ENCODE results near the gene PGA3. TPM values are rescaled to one million over a fixed set of nuclear protein-coding genes. Genes with fewer than 3 reads are reported as not detected.

PGA3 gene
- polyA plus RNA-seq, 1 of the 3 experiments (the other 2 are of a cell fraction) = not detected

- no peaks in the 10 kb centered on the region for H3K4me1 ChIP-seq (ENCODE audit: control insufficient read depth in 1 of 2, insufficient read depth in 2 of 2, low read depth in 1 of 2, low read length in 1 of 2)
- no peaks in the 10 kb centered on the region for H3F3A ChIP-seq (replicated peaks; ENCODE audit: insufficient read depth)
- no peaks in the 10 kb centered on the region for H3K79me2 ChIP-seq (ENCODE audit: insufficient read depth)
- H3K27ac ChIP-seq (ENCODE audit: low read depth in 2 of 2, low read length in 1 of 2) = no peak overlapping the region
- H3K36me3 ChIP-seq (replicated peaks in 1 of 2; ENCODE audit: control insufficient read depth in 1 of 2, insufficient read depth in 2 of 2, low read length in 1 of 2) = no peaks in the 10 kb centered on the region
- peak; percentile 45 for DNase-seq
- no peaks in the 10 kb centered on the region for H3K9me3 ChIP-seq
- H4K20me1 ChIP-seq (ENCODE audit: insufficient read depth) = no peaks in the 10 kb centered on the region
- no peaks in the 10 kb centered on the region for H3K9me2 ChIP-seq
- H3K9ac ChIP-seq = no peak overlapping the region
- H3K4me2 ChIP-seq = no peak overlapping the region
- no peak for TF ChIP-seq RFX5 (IDR thresholded peaks at IDR 0.05; ENCODE audit: low read length)
- TF ChIP-seq ZBTB33 (IDR thresholded peaks at IDR 0.05; ENCODE audit: borderline replicate concordance, low read depth) = no peak
- TF ChIP-seq FOSL2 (IDR thresholded peaks at IDR 0.05; ENCODE audit: borderline replicate concordance, low read depth) = no peak
- no peak for TF ChIP-seq ELF1 (IDR thresholded peaks at IDR 0.05)
- TF ChIP-seq PBX3 (IDR thresholded peaks at IDR 0.05) = no peak
- no peak for TF ChIP-seq CTCF (IDR thresholded peaks at IDR 0.05)
- TF ChIP-seq NFIC (IDR thresholded peaks at IDR 0.05; ENCODE audit: borderline replicate concordance) = no peak
- no peak for TF ChIP-seq RCOR1 (IDR thresholded peaks at IDR 0.05; ENCODE audit: low read length)
- TF ChIP-seq FOXM1 (IDR thresholded peaks at IDR 0.05; ENCODE audit: low read depth) = no peak
- TF ChIP-seq GABPA (IDR thresholded peaks at IDR 0.05; ENCODE audit: low read depth) = no peak
- TF ChIP-seq JUND (IDR thresholded peaks at IDR 0.05) = no peak
- TF ChIP-seq TEAD4 (IDR thresholded peaks at IDR 0.05; ENCODE audit: borderline replicate concordance, insufficient read depth) = no peak
- no peak for TF ChIP-seq NRF1 (IDR thresholded peaks at IDR 0.05; ENCODE audit: low read depth, low read length)
- TF ChIP-seq EP300 (IDR thresholded peaks at IDR 0.05; ENCODE audit: borderline replicate concordance in 1 of 2, low read depth in 1 of 2, low read length in 1 of 2) = no peak
- no peak for TF ChIP-seq SMC3 (IDR thresholded peaks at IDR 0.05; ENCODE audit: low read depth, low read length)
- TF ChIP-seq TCF12 (IDR thresholded peaks at IDR 0.05) = no peak
- no peak for TF ChIP-seq TAF1 (IDR thresholded peaks at IDR 0.05; ENCODE audit: borderline replicate concordance, low read depth, low read length)
- no peak for TF ChIP-seq CHD2 (IDR thresholded peaks at IDR 0.05; ENCODE audit: low read length, partially characterized antibody)
- no peak for TF ChIP-seq USF1 (IDR thresholded peaks at IDR 0.05; ENCODE audit: borderline replicate concordance, low read depth)
- no peak overlapping the region for H2AFZ ChIP-seq (ENCODE audit: low read depth)
- ChIA-PET POLR2A (no interaction called here), CTCF (interaction anchor here (1.0 to 1.9 kb wide), 3 partner anchors 11 to 363 kb away, joined by 3 to 5 read pairs (median 3); no protein-coding TSS in a partner anchor)
- no peak overlapping the region for H3K4me3 ChIP-seq (ENCODE audit: low read depth in 2 of 2, low read length in 1 of 2)
- WGBS (ENCODE audit: low lambda C conversion rate) = 38% methylated on average over 11 of the region's 12 CpGs
- H3K27me3 ChIP-seq (ENCODE audit: insufficient read depth) = peaks cover 4% of the 10 kb centered on the region; the same call in 1 of the 2 replicates
Observed at GRCh38 chr11:61193596-61193995, 9.7 kb upstream of the PGA3 start.
